ENCODE measurements around the gene TTC33.
"Not testable (repeated sequence)": the region's sequence is repeated elsewhere in the genome, so short reads cannot be mapped to it uniquely, and the experiment has no call there.

TTC33 gene, protein sequence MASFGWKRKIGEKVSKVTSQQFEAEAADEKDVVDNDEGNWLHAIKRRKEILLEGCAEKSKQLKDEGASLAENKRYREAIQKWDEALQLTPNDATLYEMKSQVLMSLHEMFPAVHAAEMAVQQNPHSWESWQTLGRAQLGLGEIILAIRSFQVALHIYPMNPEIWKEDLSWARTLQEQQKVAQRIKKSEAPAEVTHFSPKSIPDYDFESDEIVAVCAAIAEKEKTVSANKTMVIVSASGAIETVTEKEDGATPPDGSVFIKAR

DNA sequence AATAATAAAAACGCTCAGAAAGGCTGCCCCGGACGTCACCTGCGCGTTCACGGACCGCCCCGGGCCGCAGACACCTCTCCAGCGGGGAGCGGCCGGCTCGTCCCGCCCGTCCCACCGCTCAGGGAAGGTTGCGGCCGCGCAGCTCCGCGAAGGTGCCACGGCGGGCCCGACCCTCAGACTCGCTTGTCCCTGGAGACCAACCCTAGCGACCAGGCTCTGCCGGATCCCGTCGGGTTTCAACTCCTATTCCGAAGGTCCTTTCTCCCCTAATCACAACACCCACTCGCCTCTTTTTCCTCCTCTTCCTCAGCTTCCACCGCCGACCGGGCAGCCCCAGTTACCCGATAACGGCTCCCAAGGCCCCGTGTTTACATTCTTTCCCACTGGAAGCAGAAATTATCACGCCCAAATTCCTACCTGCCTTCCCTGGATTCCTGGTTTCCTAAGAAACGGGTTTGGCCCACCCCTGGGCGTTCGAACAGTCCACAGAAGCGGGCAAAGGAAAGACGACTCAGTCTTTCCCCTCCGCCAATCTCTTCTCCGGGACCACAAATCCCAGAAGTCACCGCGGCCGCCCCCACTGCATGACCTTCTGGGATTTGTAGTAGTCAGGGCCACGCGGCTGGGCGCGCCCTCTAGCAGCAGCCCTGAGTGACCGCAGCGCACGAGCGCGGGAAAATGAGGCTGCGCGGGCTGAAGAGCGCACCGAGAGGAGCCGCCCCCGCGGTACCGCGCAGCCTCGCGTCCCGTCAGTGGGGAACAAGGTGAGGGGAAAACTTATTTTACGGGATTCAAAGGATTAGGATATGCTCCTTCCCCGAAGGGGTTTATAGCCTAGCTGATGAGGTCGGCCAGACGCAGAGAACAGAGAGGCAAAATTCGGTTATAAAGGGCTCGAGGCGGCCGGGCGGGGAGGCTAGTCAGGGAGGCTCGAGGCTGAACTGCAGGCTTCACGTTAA is at the start of gene TTC33:
TTC33 (minus strand) TSS at position 555 of the 959 bp plus-strand sequence. CDS start 8,943 bp downstream, outside the sequence.
- peak; percentile 94 for DNase-seq

DNA sequence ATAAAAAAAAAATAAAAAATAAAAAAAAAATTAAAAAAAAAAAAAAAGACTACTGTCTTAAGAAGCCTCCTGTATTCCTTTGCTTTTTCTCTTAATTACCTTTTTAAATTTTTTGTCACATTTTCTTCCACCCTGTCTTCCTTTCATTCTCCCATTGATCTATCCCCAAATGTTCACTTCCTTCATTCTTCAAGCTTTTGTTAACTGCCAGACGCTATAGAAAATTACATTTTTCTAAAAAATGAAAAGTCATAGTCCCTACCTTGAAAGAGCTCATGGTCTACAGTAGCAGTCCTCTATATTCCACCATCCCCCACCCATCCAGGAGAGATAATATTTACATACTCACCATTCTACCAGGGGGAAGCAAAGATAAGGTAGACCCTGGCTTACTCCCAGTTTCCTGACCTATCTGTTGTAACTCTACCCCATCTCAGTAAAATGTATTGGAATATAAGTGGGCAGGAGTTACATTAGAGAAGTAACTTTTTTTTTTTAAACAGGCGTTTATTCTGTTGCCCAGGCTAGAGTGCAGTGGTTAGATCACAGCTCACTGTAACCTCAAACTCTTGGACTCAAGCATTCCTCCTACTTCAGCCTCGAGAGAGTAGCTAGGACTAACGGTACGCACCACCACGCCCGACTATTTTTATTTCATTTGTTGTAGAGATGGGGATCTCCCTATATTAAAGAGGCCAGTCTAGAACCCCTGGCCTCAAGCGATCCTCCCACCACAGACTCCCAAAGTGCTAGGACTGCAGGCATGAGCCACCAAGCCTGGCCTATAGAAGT is 46.2 kb upstream of the TTC33 start:
- DNase-seq, result no peak

DNA sequence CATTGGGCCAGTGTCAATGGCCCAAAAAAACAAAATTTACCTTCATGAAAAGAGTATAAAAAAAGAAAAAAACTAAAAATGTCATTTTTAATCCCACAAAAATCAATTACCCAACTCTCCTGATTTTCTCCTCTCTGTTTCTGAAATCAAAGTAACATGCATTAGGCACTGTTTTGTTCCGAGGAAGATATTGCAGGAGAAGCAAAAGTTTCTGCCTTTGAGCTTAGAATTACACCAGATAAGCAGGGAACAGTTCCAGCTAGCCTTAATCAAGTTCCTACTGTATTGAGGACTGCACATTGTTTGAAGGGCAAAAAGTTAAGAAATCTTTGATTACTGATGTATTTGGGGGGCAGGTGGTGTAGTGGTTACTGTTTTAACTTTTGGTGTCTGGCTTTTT is 43.5 kb upstream of the TTC33 start:
- no peak for DNase-seq

GRCh38 chr5:40798801-40799210 is 43.0 kb upstream of the TTC33 start:
- DNase-seq, result no peak

GRCh38 chr5:40798012-40798800 is 42.4 kb upstream of the TTC33 start, which contains the start of gene PRKAA1:
PRKAA1 (minus strand) TSS chr5:40798374; CDS start chr5:40798189, 185 bp downstream.
- DNase-seq, result peak; percentile 92

DNA sequence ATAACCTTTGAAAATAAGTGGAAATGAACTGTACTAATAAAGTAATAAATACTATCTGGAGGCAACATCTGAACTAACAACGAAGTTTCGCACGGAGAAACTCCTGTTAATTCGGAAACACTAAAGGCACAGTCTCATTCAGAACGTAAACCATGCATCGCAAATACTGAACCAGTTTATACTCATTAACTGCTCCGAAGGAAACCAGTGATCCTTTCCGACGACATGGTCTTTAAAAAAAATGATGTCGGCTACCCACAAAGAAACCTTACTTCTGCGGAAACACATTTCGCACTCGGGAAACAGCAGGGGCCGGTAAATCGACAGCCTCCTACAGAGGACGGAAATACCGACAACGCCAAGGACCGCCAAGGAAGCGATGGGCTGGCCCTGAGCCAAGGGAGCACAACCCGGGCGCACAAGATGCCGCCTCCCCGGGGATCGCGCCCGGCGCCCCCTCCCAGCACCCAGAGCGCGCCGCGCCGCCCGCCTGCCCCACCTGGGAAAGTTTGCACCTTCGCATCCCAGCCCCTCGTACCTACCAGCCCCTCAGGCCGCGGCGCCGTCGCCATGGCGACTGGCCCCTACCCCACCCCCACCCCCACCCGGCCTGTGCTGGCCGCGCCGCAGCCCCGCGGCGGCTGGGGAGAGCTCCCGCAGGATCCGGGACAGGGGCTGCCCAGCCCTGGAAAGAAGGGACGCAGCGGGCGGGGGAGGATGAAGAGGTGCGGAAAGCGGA is 41.7 kb upstream of the TTC33 start:
- peak; percentile 84 for DNase-seq

GRCh38 chr5:40796487-40796889 is 40.7 kb upstream of the TTC33 start:
- DNase-seq, result no peak

DNA sequence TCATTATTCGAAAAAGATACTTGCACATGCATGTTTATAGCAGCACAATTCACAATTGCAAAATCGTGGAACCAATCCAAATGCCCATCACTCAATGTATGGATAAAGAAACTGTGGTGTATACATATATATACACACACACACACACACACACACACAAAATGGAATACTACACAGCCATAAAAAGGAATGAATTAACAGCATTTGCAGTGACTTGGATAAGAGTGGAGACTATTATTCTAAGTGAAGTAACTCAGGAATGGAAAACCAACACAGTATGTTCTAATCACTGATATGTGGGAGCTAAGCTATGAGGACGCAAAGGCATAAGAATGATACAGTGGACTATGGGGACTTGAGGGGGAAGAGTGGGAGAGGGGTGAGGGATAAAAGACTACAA is 39.1 kb upstream of the TTC33 start:
- not testable (repeated sequence) for DNase-seq

GRCh38 chr5:40794340-40794739 is 38.6 kb upstream of the TTC33 start:
- not testable (repeated sequence) for DNase-seq

- not testable (repeated sequence) for DNase-seq
Measured at GRCh38 chr5:40792691-40793090, 36.9 kb upstream of the TTC33 start.

- no peak for DNase-seq
Measured at GRCh38 chr5:40791715-40792139, 36.0 kb upstream of the TTC33 start.

DNA sequence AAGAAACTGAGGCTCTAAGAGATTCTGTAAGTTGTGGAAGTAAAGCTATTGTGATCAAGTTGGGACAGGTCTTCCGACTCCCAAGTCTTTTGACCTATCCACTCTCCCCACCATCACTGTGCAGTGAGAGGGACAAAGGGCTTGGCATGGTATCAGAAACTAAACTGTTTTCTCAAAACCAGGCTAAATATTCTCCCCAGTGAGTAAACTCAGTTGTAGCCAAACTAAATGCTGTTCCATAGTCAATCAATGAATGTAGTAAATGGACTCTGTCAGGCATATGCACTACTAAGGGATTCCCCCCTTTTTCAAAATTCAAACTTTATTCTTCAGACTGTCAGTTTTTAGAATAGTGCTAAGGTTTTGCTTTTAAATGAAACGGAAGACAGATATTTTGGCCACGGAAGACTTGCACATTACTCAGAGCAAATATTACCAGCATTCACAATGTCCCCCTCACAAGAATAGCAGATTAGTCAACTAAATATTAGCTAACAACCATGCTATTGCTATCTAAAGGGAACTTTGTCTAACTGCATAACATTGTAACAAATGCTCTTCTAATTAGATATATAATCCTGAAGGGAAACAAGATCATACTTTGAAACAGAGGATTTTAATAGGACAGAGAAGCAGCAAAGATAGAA is 35.3 kb upstream of the TTC33 start:
- no peak for DNase-seq

DNA sequence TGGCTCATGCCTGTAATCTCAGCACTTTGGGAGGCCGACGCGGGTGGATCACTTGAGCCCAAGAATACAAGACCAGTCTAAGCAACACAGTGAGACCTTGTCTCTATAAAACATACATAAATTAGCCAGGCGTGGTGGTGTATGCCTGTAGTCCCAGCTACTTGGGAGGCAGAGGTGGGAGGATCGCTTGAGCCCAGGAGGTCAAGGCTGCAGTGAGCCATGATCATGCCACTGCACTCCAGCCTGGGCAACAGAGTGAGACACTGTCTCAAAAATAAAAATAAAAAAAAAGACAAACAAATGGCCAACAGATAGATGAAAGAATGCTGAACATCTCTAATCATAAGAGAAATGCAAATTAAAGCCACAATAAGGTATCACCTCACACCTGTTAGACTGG is 33.2 kb upstream of the TTC33 start:
- not testable (repeated sequence) for DNase-seq

DNA sequence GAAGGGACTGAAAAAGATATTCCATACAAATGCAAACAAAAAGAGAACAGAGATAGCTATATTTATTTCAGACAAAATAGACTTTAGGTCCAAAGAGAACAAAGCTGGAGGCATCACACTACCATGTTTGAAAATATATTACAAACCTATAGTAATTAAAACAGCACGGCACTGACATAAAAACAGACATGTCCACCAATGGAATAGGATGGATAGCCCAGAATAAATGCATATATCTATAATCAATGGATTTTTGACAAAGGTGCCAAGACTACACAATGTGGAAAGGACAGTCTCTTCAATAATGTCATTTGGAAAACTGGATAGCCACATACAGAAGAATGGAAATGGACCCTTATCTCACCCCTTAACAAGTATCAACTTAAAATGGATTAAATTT is 32.2 kb upstream of the TTC33 start:
- no peak for DNase-seq

DNA sequence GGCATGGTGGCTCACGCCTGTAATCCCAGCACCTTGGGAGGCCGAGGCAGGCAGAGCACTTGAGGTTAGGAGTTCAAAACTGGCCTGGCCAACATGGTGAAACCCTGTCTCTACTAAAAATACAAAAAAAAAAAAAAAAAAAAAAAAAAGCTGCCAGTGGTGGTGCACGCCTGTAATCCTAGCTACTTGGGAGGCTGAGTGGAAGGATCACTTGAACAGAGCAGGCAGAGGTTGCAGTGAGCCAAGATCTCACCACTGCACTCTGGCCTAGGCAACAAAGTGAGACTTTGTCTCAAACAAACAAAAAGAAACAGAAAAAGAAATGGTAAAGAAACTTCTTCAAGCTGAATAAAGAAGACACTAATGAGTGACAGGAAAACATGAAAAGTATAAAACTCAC is 30.9 kb upstream of the TTC33 start:
- not testable (repeated sequence) for DNase-seq

GRCh38 chr5:40784916-40785315 is 29.2 kb upstream of the TTC33 start:
- no peak for DNase-seq

DNA sequence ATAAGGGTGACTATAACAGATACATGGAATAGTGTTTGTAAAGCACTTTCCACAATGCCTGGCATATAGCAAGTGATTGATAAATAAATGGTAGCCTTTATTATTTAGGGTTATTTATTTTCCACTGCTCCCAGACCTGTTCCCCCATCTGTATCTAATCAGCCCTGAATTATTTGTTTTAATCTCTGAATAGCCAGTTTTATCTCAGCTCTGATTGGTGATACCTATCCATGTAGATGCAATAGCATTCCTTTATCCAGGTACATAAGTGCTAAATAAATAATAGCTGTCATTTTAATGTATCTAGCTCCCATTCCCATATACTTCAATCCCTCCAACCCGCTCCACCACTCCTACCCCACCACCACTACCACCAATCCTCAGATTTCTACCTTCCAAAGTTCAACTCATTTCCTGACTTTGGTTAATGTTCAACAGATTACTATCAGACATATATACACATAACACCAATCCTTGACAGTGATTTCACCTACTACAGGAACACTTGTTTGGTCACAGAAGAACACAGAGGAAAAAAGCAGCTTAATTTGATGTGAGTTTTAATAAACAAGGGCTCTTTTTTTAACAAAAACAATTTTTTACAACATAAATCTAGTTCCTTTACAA is 28.4 kb upstream of the TTC33 start:
- no peak for DNase-seq

GRCh38 chr5:40781843-40782409 is 26.2 kb upstream of the TTC33 start:
- no peak for DNase-seq

DNA sequence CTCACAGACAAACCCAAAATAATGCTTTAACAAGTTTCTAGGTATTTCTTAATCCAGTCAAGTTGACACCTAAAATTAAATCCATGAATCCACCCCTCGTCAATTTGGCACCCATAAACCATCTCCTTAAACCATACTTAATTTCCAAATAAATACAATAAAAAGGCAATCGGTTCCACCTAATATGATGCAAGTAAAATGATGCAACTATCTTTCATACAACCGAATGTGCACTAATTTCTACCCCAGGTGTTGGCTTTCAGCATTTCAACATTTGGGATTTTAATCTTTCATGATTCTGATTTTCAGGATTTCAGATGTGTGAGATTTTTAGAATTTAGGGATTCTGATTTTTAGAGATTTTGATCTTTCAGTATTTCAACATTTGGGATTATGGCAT is 25.1 kb upstream of the TTC33 start:
- no peak for DNase-seq

DNA sequence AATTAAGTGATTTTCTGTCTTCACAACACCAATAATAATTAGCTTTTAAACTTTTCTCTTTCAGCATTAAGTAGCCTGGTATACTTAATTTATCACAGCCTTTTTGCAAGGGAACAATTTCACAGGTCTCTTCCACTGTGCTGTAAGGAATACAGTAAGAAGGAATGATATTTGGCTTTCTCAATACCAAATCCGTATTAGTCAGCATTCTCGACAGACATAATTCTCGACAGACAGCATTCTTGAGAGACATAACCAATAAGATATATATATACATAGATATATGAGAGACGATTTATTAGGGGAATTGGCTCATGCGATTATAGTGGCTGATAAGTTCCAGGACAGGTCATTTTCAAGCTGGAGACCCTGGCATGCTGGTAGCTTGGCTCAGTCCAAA is 24.4 kb upstream of the TTC33 start:
- DNase-seq, result no peak

Data from NCI-H2227 treated with DMSO at 0.1 percent for 48 hours (cell line).